CD4-positive, alpha-beta T cell treated with Interleukin-21 for 1 hour (primary cell): ENCODE measurements around the gene WDFY2.
"Not testable (repeated sequence)": the region's sequence is repeated elsewhere in the genome, so short reads cannot be mapped to it uniquely, and the experiment has no call there.

Experiments
- DNase-seq: peaks from one replicate; pipeline ENCODE4 v3.0.0-alpha.2; 2020

The WDFY2 gene

DNA sequence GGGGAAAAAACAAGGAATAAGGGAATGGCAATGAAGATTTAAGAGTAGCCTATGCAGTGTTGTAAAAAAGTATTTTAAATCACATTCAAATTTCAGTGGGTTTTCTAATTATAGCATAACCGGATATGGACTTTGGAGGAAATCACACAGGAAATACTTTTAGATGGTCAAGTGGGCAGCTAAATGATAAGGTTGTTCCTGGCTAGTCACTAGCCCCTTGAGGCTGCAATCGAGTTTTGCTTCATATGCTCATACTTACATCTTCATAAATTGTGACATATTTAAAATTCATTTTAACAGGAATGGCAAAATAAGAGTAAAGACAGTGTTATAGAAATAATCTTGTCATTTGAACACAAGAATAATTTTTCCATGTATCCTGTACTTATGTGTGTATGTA, 88.9 kb downstream of the WDFY2 start:
- DNase-seq: no peak

DNA sequence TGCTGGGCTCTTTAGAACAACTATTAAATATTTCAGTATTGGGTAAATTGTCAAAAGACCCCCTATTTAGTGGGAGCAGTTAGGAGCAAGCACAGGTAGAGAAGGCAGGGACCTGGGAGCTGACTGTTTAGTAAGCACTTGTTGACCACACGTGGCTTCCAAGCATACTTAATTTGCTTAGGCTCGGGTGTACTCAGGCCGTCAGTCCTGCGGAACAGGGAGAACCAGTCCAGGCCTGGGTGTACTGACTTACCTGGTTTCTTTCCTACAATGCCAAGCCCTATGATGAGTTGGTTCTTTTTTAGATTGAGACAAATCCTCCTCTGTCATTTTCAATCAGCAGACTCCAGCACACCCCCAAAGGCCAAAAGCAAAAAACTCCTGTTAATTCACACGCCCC, 90.0 kb downstream of the WDFY2 start:
- DNase-seq: no peak

DNA sequence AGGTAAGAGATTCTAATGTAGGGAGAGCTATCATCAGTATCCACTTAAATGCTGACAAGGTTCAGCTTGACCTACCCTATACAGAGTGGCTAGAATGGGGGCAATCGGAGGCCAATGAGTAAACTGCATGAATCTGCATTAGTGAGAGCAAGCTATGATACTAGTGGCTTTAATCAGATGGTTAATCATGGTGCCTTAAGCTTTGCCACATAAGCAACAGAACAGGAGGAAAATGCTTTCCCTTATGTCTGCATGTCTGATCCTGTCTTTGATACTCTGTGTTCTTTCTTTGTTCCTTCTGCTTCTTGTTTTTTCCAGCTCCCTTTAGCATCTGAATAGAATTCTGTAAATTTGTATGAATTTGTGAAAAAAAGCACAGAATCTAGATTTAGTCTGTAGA, 91.1 kb downstream of the WDFY2 start:
- no peak for DNase-seq

DNA sequence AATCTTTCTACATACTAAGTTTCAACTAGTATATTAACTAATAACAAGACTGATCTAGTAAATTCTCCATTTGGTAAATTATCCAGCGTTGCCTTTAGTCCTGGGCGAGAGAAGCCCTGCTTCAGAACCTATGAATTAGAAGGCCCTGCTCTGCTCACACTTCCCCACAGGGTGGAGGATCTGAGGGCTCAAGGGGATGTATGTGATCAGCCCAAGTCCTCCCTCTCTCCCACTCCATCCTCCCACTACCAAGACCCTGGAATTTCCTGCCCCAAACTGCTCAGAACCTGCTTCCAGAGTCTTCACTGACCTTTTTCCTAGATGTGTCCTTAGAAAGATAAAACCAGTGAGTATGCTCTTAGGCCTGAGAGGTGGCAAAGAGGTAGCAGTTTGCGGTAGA, 91.6 kb downstream of the WDFY2 start:
- DNase-seq: no peak

DNA sequence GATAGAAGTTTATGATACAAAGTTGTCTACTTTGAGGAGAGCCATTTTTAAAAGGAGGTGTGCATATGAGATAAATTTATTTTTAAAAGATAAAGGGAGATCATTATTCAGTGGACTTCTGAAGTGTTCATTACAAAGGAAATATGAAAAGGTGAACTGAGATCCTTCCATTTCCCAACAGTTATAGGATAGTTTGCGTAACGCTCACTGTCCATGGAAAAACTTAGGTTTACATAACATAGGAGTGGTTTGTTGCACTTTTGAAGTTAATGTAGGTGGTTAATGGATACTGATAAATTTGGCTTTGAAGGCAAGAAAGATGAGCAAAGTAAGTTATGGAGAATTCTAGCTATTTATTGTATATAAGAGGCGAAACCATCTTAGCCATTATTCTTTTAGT, 92.5 kb downstream of the WDFY2 start:
- DNase-seq: no peak

DNA sequence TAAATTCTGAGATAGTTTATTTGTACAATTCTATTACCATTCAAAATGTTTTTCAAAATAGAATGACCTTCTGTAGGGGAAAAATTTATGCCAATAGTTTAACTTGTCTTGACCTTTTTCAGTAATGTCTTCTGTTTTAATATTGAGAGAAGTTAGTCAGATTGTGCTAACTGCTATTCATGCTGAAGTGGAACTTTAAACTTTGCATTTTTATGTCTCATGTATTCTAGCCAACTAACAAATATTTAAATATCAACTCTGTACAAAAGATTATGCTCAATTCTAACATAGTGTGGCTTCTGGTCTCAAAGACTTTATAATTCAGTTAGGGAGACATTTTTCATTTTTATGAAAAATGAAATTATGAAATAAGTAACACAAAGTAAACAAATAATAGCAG, 94.2 kb downstream of the WDFY2 start:
- DNase-seq: no peak

DNA sequence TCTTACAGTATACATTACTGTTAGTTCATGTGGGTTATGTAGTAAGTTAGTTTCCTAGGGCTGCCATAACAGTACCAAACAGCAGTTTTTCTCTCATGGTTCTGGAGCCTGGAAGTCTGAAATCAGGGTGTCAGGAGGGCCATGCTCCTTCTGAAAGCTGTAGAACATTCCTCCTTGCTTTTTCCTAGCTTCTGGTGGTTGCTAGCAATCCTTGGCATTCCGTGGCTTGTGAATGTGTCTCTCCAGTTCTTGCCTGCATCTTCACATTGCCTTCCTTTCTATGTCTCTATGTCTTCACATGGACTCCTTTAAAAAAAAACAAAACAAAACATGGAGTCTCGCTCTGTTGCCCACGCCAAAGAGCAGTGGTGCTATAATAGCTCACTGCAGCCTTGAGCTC, 95.4 kb downstream of the WDFY2 start:
- DNase-seq: no peak

DNA sequence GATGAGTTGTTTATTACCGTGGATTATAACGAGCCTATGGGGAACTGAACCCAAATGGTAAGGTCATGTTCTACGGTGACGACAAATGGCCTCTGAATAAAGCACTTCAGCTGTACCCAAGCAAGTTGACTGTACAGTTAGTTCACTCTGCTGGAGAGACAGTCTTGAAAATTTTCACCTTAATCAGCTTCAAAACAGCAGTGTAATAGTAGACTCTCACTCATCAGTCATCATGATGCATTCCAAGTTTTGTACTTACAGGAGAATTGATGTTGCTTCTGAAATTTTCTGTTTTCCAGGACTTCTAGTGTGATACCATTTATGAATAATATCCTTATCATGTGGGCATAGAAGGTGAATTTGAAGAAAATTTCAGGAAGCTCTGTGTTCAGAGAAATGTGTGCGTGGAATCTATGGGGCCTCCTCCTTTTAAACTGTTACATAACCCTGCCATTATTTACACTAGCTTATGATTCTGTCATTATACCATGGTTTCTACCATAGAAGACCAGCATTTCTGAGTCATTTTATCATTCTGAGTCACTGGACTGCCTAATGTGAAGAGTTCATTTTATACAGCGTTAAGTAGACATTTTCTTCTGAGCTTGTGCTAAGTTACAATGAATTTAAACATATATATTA, 96.9 kb downstream of the WDFY2 start:
- DNase-seq: no peak

DNA sequence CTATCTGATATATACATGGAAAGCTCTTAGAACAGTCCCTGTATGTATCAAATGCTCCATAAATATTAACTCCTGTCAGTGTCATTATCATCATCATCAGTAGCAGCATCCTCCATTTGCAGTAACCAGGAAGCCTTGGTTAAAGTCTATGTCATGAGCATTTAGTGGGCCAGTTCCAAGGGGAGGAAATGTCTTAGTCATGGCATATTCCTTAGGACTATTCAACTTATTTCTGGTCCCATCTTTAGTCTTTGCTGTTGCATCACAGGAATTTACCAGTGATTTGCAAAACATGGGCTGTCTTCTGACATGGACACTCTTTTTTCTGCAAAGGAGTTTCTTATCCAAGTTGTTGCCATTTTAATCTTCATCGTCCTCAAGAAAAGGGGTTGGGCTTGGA, 98.4 kb downstream of the WDFY2 start:
- DNase-seq: no peak

DNA sequence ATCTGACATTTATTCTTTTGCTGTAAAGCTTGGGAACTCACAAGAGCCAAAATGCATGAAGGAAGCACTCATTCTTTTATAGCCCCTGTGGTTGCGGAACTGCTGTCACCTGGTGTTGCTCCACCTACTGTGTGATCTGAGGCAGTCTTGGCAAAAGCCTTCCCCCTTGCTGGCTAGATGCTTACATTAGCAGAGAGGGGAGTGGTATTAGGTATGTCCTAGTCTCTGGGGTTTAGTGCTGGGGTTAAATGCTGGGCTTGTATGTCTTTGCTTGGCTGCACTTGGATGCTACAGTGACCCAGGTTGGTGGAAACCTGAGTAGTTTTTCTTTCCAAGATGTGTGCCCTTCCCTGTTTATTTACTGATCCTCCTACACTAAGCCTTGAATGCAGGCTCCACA, 99.3 kb downstream of the WDFY2 start:
- no peak for DNase-seq

DNA sequence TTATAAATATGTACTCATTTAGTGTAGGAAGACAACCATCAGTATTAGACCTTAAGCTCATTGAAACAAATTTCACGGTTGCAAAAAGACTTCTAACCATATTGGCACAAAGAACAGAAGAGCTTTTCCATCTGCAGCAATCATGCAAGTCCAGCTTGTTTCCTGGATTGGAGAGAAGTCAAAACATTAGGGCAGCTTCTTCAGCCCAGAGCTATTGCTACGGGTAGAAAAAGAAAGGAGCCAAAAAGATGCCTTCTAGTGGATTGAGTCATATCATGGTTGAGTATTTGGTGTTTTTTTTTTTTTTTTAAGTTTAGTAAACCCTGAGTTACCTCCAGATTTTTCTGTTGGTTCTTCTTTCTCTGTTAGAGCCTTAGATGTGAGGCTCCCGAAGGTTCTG, 99.8 kb downstream of the WDFY2 start:
- no peak for DNase-seq

DNA sequence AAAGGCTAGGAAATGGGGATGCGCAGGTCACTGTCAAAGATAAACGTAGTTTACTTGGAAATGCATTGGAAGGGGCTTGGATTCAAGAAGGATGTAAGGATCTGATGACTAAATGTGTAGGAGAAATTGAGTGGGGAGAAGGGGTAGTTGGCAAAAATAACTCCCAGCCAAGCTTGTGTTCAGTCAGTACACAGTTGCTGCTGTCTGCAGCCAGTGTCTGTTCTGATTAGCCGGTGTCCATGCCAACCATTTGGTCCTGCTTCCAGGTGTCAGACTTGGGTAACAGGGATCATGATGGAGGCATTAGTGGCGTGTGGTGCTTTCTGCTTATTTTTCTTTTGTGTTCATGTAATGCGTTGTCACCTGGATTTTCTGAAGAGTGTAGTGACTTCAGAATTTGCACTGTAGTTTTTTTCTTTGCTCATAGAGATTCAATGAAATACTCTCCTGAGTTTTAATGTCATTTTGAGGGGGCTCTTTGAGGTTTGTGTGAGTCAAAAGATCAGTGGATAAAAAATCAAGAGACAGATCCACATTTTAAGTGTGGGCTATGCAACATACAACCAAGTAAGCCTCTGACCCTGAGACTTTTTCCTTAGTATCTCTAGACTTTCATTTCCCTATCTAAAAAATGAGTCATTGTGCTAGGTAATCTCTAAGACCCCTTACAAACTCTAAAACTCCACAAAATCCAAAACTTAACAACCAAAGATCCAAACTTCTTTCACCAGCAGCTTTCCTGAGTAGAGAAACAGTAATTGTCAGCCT, 103.9 kb downstream of the WDFY2 start:
- DNase-seq: no peak

DNA sequence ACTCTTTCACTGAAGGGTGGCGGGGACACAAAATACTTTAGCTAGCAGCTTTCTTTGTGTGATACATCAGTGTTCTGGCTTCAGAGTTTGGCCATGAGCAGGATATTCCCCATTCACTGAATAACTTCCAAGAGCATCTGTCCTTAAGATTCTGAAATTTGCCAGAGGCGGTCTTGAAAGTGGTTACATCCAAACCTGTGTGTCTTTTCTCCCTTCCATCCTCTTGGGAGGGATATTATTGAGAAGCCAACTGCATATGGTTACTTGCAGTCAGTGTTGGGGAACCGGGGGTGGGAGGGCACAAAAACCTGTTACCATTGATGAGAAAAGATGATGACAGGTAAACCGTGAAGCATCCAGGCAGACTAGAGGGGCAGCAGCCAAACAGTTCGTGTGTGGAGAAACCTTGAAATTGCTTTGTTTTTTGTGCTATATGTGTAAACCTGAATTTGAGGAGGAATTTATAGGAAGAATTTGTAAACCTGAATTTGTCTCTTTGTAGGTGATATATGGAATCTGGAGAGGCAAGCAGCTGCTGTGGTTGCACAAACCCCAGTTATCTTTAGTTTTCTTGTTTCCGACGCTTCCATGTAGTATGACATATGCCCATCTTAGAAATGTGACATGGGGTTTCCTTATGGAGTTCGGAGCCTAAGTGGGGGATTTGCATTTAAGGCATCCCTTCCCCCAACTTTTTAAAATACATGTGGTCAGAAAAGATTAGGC, 104.8 kb downstream of the WDFY2 start:
- DNase-seq: no peak

DNA sequence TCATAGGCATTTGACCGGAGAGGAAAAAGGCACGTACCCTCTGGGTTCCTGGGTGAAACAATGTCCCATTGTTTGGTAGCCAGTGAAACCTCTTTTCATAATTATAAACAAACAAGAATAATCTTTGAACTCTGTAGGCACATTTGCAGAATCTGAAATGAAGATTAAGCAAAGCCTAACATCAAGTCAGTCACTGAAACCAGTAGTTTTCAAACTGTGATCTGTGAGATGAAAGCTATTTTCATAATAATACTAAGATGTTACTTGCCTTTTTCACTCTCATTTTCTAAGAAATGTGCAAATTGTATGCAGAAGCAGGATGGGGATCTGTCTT, 105.4 kb downstream of the WDFY2 start:
- no peak for DNase-seq

DNA sequence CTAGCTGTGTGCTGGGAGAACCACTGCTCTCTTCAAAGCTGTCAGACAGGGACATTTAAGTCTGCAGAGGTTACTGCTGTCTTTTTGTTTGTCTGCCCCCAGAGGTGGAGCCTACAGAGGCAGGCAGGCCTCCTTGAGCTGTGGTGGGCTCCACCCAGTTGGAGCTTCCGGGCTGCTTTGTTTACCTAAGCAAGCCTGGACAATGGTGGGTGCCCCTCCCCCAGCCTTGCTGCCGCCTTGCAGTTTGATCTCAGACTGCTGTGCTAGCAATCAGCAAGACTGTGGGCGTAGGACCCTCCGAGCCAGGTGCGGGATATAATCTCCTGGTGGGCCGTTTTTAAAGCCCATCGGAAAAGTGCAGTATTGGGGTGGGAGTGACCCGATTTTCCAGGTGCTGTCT, 111.4 kb downstream of the WDFY2 start:
- not testable (repeated sequence) for DNase-seq

DNA sequence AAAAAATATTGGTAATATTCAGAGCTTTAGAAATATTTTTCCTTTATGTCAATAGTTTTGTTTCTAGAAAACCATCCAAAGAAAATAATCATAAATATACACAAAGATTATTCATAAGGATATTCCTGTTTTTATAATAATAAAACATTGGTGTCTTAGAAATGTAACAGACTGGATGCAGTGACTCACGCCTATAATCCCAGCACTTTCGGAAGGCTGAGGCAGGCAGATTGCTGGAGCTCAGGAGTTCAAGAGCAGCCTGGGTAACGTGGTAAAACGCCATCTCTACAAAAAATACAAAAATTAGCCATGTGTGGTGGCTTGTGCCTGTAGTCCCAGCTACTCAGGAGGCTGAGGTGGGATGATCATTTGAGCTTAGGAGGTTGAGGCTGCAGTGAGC, 112.9 kb downstream of the WDFY2 start:
- DNase-seq: no peak

DNA sequence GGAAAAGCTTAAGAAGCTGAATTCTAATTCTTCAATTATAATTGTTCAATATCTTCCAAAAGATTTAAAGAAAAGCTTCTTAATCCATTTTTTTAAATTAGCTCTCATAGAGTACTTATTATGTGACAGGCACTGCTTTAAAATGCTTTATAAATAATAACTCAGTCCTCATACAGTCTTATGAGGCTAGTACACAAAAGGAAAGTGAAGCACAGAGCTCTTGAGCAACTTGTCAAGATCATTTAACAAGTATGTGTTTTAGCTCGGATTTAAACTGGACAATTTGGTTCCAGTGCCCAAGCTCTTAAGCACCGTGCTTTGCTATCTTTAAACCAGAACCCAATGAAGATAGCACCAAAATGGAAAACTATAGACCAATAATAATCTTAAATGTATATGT, 113.6 kb downstream of the WDFY2 start:
- no peak for DNase-seq

DNA sequence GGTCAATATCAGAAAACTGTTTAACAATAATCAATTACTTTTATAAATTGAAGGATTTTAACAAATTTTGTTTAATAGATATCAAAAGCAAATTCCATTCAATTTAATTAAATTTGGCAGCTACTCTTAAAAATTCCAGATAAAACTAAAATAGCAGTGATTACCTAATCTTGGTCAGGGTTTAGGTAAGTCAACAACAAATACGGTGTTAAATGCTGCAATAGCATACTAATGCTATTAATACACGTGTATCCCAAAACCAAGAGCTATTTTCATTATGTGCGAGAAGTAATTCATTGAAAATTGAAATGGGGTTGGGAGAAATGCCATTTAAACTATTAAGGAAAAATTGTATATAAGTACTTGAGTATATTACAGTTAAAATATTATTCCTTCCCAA, 114.1 kb downstream of the WDFY2 start:
- no peak for DNase-seq

DNA sequence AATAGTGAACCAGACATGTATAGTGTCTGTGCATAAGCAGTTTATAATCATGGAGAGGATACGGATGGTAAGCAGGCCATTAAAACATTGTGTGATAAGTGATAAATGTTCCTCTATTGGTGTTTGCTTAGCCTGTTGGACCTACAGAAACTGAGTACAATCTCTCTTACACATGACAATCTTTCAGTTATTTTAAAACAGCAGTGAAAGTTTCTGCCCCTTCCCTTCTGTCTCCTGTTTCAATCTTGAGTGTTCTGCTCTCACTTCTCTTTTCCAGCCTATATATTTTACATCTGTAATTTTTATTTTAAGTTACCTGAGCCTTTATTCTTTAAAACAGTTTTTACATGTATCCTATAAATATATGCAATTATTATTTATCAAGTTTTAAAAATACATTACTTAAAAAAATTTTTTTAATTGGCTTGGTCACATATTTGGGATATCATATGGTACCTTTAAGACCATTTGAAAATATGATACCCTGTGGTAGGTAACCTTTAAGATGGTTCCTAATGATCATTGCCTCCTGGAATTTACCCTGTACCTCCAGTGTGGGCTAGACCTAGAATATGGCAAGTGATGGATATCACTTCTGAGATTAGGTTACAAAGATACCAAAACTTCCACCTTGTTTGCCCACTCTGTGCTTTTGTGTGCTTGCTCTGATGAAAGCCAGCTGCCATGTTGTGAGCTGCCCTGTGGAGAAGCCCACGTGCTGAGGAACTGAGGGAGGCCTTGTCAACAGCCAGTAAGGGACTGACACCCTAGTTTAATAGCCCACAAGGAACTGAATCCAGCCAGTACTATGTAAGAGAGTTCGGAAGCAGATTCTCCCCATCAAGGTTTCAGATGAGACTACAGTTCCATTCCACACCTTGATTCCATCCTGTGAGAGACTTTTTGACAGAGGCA, 120.4 kb downstream of the WDFY2 start:
- DNase-seq: no peak

DNA sequence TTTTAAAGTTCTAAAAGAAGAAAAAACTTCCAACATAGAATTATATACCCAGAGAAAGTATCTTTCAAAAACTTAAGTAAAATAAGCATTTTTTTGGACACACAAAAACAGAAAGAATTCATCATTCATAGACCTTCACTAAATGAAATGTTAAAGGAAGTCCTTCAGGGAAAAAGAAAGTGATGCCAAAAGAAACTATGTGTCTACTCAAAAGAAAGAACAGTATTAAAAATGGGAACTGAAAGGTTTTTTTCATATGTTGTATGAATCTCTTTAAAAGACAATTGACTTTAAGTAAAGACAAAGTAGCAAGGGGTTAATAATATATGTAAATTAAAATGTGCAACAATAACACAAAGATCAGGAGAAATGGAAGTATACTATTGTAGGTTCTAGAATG, 123.2 kb downstream of the WDFY2 start:
- no peak for DNase-seq

DNA sequence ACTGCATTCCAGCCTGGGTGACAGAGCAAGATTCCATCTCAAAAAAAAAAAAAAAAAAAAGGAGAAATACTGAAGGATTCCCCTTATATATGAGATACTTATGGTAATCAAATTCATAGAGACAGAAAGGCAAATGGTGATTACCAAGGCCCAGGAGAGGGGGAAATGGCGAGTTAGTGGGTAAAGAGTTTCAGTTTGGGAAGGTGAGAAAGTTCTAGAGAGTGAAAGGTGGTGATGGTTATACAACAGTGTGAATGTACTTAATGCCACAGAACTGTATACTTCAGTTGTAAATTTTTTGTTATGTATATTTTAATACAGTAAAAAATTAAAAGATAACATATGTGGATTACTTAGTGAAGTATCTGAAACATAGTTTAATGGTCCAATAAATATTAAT, 129.5 kb downstream of the WDFY2 start:
- DNase-seq: no peak

DNA sequence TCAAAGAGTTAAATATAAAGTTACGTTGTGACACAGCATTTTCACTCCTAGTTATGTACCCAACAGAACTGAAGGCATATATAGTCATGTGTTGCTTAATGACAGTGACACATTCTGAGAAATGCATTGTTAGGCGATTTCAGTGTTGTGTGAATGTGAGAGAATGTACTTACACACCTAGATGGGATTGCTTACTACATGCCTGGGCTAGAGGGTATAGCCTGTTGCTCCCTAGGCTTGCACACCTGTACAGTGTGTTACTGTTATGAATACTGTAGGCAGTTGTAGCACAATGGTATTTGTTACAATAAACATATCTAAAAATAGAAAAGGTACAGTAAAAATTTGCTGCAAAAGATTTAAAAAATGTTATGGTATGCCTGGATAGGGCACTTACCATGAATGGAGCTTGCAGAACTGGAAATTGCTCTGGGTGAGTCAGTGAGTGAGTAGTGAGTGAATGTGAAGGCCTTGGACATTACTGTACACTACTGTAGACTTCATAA, 130.5 kb downstream of the WDFY2 start:
- no peak for DNase-seq

DNA sequence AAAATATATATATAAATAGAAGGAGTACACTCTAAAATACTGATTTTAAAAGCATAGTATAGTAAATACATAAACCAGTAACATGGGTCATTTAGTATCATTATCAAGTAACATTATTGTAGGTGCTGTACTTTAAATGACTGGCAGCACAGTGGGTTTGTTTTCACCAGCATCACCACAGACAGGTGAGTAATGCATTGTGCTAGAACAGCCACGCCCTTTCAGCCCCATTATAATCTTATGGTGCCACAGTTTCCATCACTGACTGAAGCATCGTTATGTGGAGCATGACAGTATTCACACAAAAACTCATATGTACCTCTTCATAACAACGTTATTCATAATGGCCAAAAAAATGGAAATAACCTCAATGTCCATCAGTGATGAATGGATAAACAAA, 131.4 kb downstream of the WDFY2 start:
- no peak for DNase-seq
